CD4-positive, alpha-beta T cell treated with Interleukin-17A for 4 hours (primary cell): ENCODE results near the gene TMA7.

ENCODE experiments used
- DNase-seq: peaks from one replicate; pipeline ENCODE4 v3.0.0-alpha.2; 2020; ENCODE audit warnings: mixed read lengths

The TMA7 gene

GRCh38 chr3:48423883-48424695, 16.0 kb upstream of the TMA7 start:
- no peak for DNase-seq

- DNase-seq, result no peak
These were observed 14.7 kb upstream of the TMA7 start for GRCh38 chr3:48425281-48425812.

GRCh38 chr3:48426401-48426909, 13.6 kb upstream of the TMA7 start:
- no peak for DNase-seq

DNA sequence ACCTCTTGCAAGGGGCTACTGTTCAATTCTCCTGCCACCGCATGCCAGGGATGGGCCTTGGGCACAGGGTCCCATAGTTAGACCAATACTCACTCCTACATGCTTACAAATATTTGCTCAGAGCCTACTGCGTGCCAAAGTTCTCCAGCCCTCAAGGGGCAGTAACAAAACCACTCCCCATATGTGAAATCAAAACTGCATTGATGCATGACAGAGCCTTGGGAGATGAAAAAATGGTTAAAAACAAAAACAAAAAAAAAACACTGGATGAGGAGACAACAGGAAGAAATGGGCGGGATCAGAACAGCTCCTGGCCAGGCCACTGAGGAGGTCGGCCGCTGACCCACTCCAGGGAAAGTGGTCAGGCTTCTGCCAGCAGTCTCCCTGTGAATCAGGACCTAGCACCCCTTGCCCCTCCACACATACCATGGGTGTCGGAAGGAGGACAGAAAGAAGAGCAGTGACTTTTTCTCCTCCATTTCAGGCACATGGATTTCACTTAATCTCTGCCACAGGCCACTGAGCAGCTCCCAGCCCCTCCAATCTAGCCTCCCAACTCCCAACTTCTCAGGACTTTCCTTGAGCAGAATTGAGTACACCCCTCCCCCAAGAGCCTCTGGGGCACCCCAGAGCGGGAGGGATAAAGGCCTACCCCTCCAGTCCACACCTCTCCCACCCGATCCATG, 13.0 kb upstream of the TMA7 start:
- no peak for DNase-seq

DNA sequence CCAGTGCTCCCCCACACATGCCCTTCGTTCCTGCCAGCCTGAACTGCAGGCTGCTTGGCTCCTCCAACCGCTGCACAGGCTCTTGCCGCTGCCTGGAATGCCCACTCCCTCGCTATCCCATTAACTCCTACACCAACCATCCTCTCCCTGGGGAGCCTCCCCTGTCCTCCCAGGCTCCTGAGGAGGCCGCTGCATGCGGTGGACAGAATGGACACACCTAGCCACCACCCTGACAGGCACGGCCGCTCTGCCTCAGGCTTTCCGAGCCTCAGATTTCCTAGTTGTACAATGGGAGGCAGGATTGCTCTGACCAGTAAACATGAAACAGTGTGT, 12.5 kb upstream of the TMA7 start:
- DNase-seq, result no peak

DNA sequence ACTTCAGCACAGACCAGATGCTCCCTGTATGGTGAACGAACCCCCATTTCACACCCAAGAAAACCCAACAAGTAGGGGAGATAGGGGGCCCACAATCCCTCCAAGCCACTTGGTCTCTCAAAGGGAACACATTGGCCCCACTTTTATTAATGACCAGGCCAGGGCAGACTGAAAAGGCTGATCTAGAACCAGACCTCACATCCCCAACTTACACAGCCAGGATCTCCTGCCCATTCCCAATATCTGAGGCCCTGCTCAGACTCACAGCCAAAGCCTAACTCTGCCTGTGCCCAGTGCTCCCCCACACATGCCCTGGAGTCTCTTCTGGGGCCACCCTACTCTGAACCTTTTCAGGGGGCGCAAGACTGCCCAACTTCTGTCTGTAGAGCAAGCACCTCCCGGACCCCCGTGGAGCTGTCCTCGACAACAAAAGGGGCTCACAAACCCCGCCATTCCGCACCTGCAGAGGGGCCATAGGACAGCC, 11.9 kb upstream of the TMA7 start:
- DNase-seq, result no peak

GRCh38 chr3:48428572-48429316, 11.3 kb upstream of the TMA7 start:
- no peak for DNase-seq

DNA sequence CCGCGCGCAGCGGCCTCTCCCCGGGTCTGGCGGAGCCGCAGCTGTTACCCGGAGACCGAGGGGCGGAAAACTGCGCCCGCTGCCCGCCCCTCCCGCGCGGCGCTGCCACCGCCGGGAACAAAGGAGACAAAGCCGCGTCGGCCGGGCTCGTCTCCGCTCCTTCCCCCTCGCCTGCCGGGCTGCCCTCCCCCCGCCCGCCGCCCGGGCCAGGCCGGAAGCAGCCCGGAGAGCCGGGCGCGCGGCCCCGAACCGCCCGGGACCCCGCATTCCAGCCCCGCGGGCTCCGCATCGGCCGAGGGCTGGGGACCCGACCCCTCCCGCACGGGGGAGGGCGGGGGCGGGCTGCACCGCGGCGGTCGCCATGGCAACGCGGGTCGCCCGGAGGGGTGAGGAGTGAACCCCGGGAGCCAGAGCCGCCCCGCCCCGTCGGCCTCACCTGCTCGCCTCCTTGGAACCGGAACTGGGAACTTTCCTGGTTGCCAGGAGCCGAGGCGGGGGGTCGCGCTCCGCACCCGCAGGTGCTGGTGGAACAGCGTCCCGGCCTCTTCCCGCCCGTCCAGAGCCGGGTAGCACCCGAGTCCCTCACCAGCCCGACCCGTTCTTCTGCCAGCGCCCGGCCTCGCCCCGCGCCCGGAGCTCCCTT, 10.6 kb upstream of the TMA7 start:
- peak; percentile 78 for DNase-seq

GRCh38 chr3:48429960-48430707, 9.9 kb upstream of the TMA7 start, which contains the start of gene PLXNB1:
Gene PLXNB1, minus strand, starts transcription at chr3:48430086. Its CDS starts 5,475 bp downstream, at chr3:48424611.
- peak; percentile 42 for DNase-seq

DNA sequence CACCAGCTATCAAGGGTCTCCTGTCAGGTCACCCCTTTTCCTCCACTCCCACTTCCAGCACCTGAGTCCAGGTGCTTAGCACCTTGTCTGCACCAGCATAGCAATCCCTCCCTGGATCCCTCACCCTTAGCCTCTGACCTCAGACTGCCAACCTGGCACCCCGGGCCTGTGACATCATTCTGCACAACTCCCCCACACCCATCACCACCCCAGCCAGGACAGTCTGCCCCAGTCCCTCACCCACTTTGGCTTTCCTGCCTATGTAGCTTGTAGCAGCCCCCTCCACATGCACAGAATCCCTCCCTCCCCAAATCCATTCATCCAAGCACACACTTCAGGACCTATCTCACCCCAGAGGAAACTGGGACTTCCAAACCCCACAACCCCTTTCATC, 9.4 kb upstream of the TMA7 start:
- no peak for DNase-seq

DNA sequence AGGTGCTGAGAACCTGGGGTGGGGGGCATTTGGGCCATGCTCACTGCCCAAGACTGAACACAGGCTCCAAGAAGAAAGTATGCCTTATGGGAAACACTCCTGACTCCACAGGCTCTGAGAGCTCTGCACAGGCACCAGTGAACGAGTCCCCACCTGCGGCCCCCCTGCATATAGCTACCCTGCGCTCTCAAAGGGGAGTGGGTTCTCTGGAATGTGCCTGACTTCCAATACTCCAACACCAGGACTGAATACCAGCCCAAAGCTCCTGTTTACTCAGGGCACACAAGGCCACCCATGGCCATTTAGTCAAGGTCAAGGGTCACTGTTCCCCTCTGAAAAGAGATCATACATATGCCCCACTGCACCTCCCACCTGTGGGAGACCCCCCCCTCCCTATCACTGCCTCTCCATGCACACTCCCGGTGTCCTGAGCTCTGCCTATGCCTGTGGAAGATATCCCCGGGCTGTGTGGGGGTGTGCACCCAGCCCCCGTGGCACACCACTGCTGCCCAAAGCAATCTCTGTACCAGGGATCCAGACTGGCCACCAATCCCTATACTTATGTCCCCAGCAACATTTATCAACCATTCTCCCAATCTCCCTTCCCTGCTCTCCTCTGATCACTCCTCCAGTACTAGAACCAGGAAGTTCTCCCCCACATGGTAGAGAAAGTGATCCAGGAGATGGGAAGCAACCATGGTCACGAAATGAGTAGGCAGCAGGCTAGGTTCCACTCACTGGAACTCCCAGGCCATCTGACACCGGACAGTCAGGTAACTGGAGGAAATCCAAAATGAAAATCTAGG, 8.6 kb upstream of the TMA7 start:
- DNase-seq, result no peak

DNA sequence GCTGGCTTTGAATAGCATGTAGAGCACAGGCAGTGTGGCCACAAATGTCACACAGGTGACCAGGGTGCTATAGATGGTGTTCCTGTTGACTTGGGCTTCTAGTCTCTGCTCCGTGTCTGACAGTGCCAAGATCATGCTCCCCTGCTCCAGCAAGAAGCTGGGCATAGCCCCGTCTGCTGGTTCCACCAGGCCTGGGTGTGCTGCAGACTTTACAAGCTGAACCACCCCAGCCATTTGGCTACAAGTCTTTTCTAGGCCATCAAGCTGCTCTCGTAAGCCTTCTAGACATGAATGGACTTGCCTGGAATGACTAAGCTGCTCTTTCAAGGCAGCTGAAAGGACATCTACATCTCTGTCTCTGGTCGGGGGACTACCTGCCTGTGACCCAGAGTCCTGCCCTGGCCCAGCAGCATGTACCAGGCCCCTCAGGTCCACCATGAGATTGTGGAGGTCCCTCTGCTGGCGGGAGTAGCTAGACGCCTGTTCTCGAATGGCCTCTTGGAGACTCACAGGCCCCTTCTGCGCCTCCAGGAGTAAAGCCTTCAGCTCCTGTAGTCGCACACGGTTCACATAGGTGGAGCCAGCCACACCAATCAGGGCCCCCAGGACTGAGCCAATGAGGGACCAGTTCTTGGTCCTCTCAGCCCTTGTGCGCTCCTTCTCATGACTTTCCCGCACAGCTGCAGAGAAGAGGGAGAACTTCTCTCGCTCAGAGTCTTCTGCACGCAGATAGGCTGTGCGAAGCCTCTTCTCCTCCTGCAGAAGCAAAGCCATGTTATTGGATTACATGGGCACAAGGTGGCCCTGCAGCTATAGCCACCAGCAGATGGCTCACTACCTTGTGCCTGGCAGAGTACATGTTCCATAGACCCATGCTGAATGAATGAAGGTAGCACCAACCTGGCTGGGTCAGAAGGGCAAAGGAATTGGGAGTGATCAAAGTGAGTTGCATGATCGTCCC, 7.4 kb upstream of the TMA7 start:
- DNase-seq, result no peak

- no peak for DNase-seq
These were observed 6.5 kb upstream of the TMA7 start for GRCh38 chr3:48433472-48434118.

DNA sequence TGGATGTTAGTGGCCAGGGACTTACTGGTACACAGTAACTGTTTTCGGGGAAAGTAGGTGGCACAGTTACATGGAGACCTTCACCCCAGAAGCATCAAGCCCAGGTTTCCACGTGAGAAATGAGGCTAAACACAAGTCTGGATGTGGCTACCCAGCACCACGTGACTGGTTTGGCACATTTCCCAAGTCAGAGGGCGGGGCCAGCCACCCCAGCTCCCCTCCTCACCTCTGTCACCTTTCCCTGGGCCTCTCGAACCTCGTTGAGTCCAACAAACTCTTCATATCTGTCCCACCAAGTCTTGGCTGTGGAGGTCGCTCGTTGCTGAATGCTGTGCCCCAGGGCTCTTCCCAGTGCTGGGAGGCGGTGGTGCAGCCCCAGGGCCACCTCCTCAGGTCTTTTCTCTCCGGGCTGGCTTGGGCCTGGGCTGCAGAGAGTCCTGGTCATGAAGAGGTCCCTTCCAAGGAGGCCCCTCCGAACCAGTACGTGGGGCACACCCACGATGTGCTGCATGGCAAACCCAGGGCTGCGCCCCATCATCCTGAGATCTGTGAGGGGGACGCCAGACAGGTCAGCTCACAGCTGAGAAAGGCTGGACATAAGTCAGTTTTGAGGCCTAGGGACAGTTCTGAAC, 5.3 kb upstream of the TMA7 start:
- DNase-seq, result peak; percentile 34

- DNase-seq, result no peak
These were observed 4.8 kb upstream of the TMA7 start for GRCh38 chr3:48435223-48435595.

DNA sequence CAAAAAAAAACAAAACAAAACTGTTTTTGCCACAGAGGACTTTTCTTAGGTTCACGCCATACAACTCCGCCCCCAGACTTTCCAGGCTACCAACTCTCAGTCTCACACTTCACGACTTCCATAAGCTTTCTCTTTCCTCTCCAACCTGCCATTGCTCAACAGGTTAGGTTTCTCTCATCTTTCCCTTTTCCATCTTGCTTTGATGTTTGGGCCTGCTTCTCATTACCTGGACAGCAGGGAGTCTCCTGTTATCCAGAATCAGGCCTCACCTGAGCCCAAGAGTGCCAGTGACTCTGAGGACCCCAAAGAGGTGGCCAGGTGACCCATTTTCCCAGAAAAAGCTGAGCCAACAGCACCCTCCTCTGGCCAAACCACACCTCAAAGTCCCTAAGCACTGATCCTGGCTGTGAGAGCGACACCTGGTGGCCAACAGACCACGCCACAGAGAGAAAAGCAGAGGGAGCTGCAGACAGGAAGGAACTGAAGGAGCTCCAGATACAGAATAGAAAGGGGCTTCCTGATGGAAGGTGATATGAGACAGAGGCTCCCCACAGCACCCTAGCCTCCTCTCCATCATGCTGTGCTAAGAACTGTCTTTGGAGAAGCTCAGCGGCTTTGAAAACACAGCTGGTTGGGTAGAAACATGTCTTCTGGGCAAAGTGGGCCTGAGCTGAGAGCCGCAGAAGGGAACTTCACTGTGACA, 4.1 kb upstream of the TMA7 start:
- peak; percentile 92 for DNase-seq

DNA sequence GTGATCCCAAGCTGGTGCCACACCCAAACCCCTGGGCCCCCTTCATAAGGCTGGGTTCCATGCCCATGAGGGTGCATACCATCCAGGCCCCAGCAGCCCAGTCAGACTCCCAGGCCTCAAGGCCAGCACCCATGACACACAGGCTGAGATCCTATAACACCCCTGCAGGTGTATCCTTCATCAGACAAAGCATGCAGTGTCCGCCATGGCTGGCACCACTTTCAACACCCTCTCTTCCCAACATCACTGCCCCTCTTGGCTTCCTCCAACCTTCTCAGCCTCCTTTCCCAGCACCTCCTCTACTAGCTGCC, 3.6 kb upstream of the TMA7 start:
- DNase-seq, result no peak

GRCh38 chr3:48436855-48437254, 3.2 kb upstream of the TMA7 start:
- DNase-seq, result no peak
